Calu3 (cell line): ENCODE results near the gene P2RX6. TPM values are rescaled to one million over a fixed set of nuclear protein-coding genes. Genes with fewer than 3 reads are reported as not detected.
"Not testable (repeated sequence)": the region's sequence is repeated elsewhere in the genome, so short reads cannot be mapped to it uniquely, and the experiment has no call there.

Experiments used
- BruUV-seq: library from RNA; stranded (reverse); fragments of 400-500 nt; replicated peaks from 2 replicates; lab custom pipeline; 2021; lab: Mats Ljungman, UMichigan
- CTCF ChIA-PET: fragments of 300-600 bp; sonication (Branson Sonifier 250); formaldehyde crosslinking; loops from one replicate; lab custom pipeline; 2022; ENCODE audit warnings: antibody characterized with exemption; lab: Charles Lee
- DNase-seq: peaks from one replicate; pipeline ENCODE4 v3.0.0; 2022
- H3K27ac Mint-ChIP-seq: one replicate; pipeline ENCODE4 v1.8.0; 2022; ENCODE audit warnings: mixed read lengths; ENCODE audit not compliant: unreplicated experiment
- H3K27me3 Mint-ChIP-seq: one replicate; pipeline ENCODE4 v1.8.0; 2022; ENCODE audit warnings: mixed read lengths; ENCODE audit not compliant: unreplicated experiment
- H3K36me3 Mint-ChIP-seq: one replicate; pipeline ENCODE4 v1.8.0; 2022; ENCODE audit warnings: mild to moderate bottlenecking, moderate library complexity, mixed read lengths; ENCODE audit not compliant: insufficient read depth, unreplicated experiment
- H3K4me1 Mint-ChIP-seq: one replicate; pipeline ENCODE4 v1.8.0; 2022; ENCODE audit warnings: mild to moderate bottlenecking, low read depth, mixed read lengths; ENCODE audit not compliant: unreplicated experiment
- H3K4me3 Mint-ChIP-seq: one replicate; pipeline ENCODE4 v1.8.0; 2022; ENCODE audit warnings: mild to moderate bottlenecking, low read depth, moderate library complexity, mixed read lengths; ENCODE audit not compliant: unreplicated experiment
- H3K9me3 Mint-ChIP-seq: one replicate; pipeline ENCODE4 v1.8.0; 2022; ENCODE audit warnings: low read depth, mixed read lengths; ENCODE audit not compliant: unreplicated experiment
- CTCF ChIP-seq: fragments of 200-600 bp; IDR thresholded peaks from one replicate; pipeline ENCODE4 v1.8.0; 2022; ENCODE audit warnings: antibody characterized with exemption; ENCODE audit not compliant: unreplicated experiment
- intact Hi-C: fragments of 100-400 bp; cut with micrococcal nuclease; formaldehyde crosslinking; loops from one replicate; pipeline ENCODE4 v1.10.0; 2022; ENCODE audit not compliant: unreplicated experiment
- total RNA-seq: library from RNA; stranded (reverse); gene quantifications from 2 replicates; pipeline ENCODE4 v1.2.3, GENCODE V29; 2022

Gene P2RX6
- total RNA-seq, 1 experiment from 2014 or later, result 0.26 TPM

GRCh38 chr22:21047035-21047661, 32.2 kb downstream of the P2RX6 start:
- no TSS peak for BruUV-seq
- intact Hi-C loops, result no loop called here
- peaks cover 33% of the 10 kb centered on the region for H3K4me1 Mint-ChIP-seq
- CTCF ChIA-PET, result no interaction called here
- no peak for DNase-seq
- TF ChIP-seq CTCF, result no peak
- no peaks in the 10 kb centered on the region for H3K9me3 Mint-ChIP-seq
- H3K27me3 Mint-ChIP-seq, result peaks cover 13% of the 10 kb centered on the region
- peaks cover 9% of the 10 kb centered on the region for H3K36me3 Mint-ChIP-seq
- H3K4me3 Mint-ChIP-seq, result no peak overlapping the region
- no peak overlapping the region for H3K27ac Mint-ChIP-seq

- no peak for DNase-seq
- no peak for TF ChIP-seq CTCF
- peaks cover 19% of the 10 kb centered on the region for H3K27me3 Mint-ChIP-seq
- CTCF ChIA-PET, result no interaction called here
- no TSS peak for BruUV-seq
- intact Hi-C loops, result no loop called here
- peaks cover 9% of the 10 kb centered on the region for H3K36me3 Mint-ChIP-seq
- H3K4me1 Mint-ChIP-seq, result peaks cover 33% of the 10 kb centered on the region
- no peak overlapping the region for H3K27ac Mint-ChIP-seq
- no peak overlapping the region for H3K4me3 Mint-ChIP-seq
- no peaks in the 10 kb centered on the region for H3K9me3 Mint-ChIP-seq
These were observed 32.8 kb downstream of the P2RX6 start for GRCh38 chr22:21047730-21048129.

GRCh38 chr22:21048448-21048847, 33.5 kb downstream of the P2RX6 start:
- not testable (repeated sequence) for DNase-seq

GRCh38 chr22:21048965-21049364, 34.0 kb downstream of the P2RX6 start:
- H3K27ac Mint-ChIP-seq, BruUV-seq, H3K4me3 Mint-ChIP-seq, intact Hi-C loops, DNase-seq, H3K9me3 Mint-ChIP-seq, H3K36me3 Mint-ChIP-seq, CTCF ChIA-PET: not testable (repeated sequence)
- Mint-ChIP-seq H3K27me3 (peaks cover 31% of the 10 kb centered on the region), H3K4me1 (peaks cover 21% of the 10 kb centered on the region)

More at GRCh38 chr22:21048448-21048847, 33.5 kb downstream of the P2RX6 start:
- Mint-ChIP-seq H3K4me1 (peaks cover 26% of the 10 kb centered on the region), H3K27me3 (peaks cover 26% of the 10 kb centered on the region)
- H3K4me3 Mint-ChIP-seq, BruUV-seq, intact Hi-C loops, CTCF ChIA-PET, H3K36me3 Mint-ChIP-seq, H3K27ac Mint-ChIP-seq, H3K9me3 Mint-ChIP-seq: not testable (repeated sequence)

- intact Hi-C loops, result no loop called here
- Mint-ChIP-seq H3K27ac (no peak overlapping the region), H3K27me3 (peaks cover 55% of the 10 kb centered on the region), H3K4me1 (no peaks in the 10 kb centered on the region), H3K36me3 (peaks cover 5% of the 10 kb centered on the region), H3K4me3 (no peak overlapping the region), H3K9me3 (no peaks in the 10 kb centered on the region)
- CTCF ChIA-PET, result no interaction called here
- no peak for TF ChIP-seq CTCF
- DNase-seq, result no peak
- no TSS peak for BruUV-seq
These were observed 36.3 kb downstream of the P2RX6 start for GRCh38 chr22:21051145-21051830.
